ENCODE data around the gene DAAM2.

DAAM2 gene

GRCh38 chr6:39791850-39792539 is at the start of gene DAAM2:
Gene DAAM2, plus strand, starts transcription at chr6:39792376. Its CDS starts 63,927 bp downstream, at chr6:39856303.
- no peak for DNase-seq (ENCODE audit: low spot score)

DNA sequence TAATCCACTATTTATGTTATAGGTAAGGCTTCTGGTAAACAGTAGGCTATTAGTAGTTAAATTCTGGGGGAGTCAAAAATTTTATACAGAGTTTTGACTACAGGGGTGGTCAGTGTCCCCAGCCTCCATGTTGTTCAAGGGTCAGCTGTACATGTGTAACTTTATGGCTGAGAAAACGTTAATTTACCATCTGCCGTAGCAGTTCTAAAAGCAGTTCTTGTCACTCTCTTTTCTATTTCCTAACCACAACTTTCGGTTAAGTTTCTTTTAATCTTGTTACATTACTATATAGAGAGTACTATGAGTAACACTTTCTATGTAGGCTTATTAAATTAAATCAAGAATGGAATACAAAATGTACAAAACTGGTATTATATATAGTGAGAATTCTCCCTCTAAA is 45.4 kb upstream of the DAAM2 start:
- no peak for DNase-seq (ENCODE audit: low spot score)

- DNase-seq (ENCODE audit: low spot score) = no peak
Observed at GRCh38 chr6:39752835-39753724, 39.1 kb upstream of the DAAM2 start.

GRCh38 chr6:39753725-39754045 is 38.5 kb upstream of the DAAM2 start:
- no peak for DNase-seq (ENCODE audit: low spot score)

GRCh38 chr6:39754514-39755115 is 37.6 kb upstream of the DAAM2 start:
- DNase-seq (ENCODE audit: low spot score) = no peak

- no peak for DNase-seq (ENCODE audit: low spot score)
Observed at GRCh38 chr6:39755231-39755630, 36.9 kb upstream of the DAAM2 start.

GRCh38 chr6:39756582-39756981 is 35.6 kb upstream of the DAAM2 start:
- DNase-seq (ENCODE audit: low spot score) = no peak

DNA sequence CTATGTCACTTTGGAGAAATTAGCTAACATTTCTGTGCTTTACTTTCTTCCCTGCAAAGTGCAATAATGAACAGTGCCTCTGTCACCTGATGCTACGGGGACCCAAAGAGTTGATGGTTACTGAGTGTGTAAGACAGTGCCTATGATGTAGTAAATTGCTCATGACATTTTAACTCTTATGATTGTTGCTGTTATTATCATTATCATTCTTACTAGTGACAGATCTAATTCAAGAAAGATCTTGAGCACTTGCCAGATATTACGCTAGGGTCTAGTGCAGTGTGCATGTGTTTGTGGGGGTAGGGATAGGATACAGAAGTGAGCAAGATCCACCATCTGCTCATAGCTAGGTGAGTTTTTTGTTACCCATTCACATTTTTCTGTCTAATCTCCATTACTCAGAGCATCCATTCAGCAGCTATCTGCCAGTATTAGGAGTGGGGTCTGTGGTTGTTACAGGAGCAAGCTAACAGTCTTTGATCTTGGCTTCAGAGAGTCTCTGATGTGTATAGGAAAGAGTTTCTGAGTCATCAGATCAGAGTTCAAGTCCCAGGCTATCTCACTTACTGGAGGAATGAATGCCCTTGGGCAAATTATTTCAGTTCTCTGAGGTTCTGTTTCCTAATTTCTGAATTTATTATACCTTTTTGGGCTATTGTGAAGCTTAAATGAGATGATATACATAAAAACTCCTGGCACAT is 33.1 kb upstream of the DAAM2 start:
- no peak for DNase-seq (ENCODE audit: low spot score)

GRCh38 chr6:39760226-39760952 is 31.8 kb upstream of the DAAM2 start:
- DNase-seq (ENCODE audit: low spot score) = no peak

DNA sequence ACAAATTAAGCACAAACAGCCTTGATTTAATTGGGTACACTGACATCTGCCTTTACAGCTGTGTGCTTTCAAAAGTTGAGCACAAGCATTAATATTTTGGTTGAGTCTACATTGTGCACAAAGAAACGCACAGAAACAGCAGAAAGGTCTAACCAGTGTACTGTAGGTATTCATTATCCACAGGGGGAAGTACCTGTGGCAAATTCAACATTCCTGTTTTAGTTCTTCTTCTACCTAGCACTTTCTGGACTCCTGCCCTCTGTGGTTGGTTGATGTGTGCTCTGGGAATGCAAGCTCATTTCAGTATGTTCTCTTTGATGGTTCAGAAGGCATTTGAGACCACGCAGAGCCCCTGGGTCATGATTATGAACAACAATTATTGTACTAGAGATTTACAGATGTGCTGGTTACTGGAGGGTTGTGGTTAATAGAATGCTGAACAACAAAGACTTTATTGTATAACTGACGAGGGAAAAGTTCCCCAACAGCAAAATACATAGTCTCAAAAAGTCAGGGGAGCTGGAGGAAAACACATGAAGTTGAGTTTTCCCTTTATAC is 26.6 kb upstream of the DAAM2 start:
- no peak for DNase-seq (ENCODE audit: low spot score)

- no peak for DNase-seq (ENCODE audit: low spot score)
Observed at GRCh38 chr6:39769012-39769411, 23.2 kb upstream of the DAAM2 start.

DNA sequence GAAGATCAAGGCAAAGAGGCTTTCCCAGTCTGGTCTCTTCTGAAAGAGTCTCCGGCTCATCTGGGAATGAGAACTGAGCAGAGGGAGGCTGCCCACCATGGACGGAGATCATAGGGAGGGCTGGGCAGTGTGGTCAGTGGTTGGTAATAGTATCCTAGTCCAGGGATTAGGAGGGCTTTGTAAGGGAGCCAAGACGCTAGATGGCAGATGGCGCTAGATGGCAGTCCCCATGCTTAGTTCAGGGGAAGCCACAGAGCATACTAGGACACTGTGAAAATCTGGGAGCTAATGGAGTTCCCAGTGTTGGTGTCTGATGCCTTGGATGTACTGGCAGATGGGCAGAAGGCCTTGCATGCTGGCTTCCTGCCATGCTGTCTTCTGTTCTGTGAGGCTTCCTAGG is 21.7 kb upstream of the DAAM2 start:
- peak; percentile 97 for DNase-seq (ENCODE audit: low spot score)

- no peak for DNase-seq (ENCODE audit: low spot score)
Observed at GRCh38 chr6:39772559-39773273, 19.5 kb upstream of the DAAM2 start.

DNA sequence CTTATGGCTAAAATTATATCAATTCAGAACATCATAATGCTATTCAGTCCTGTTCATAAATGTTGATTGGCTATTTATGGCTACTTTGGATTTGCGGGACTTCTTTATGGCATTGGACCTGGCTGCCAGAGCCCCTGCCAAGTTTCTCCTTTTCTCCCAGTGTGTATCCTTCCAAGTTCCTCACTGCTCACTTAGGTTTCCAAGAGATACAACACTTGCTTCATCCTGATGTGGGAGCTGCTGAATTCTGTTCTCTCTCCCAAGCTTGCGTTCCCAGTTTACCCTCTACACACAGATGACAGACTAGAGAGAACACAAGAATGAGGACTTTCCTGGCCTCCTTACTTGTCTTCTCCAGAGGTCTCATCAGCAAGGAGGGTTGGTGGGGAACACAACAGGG is 18.4 kb upstream of the DAAM2 start:
- DNase-seq (ENCODE audit: low spot score) = no peak

GRCh38 chr6:39776581-39776980 is 15.6 kb upstream of the DAAM2 start:
- DNase-seq (ENCODE audit: low spot score) = no peak

- DNase-seq (ENCODE audit: low spot score) = no peak
Observed at GRCh38 chr6:39777218-39777617, 15.0 kb upstream of the DAAM2 start.

DNA sequence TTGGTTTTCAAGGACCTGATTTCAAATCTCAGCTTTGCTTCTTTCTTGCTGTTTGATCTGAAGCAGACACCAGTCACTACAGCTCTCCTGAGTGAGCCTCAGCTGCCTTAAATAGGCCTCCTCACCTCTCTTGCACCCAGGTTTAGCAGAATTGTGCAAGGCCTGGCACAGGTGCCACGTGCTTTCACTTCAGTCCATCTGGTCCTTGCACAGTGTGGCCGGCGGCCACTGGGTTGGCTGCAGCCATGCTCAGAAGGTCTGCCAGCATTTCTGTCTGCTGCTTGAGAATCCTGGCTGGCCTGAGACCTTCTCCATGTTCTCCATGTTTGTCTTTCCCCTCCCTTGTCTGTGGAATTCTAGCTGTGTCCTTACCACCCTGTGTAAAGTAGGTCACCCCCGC is 14.5 kb upstream of the DAAM2 start:
- DNase-seq (ENCODE audit: low spot score) = peak; percentile 85

DNA sequence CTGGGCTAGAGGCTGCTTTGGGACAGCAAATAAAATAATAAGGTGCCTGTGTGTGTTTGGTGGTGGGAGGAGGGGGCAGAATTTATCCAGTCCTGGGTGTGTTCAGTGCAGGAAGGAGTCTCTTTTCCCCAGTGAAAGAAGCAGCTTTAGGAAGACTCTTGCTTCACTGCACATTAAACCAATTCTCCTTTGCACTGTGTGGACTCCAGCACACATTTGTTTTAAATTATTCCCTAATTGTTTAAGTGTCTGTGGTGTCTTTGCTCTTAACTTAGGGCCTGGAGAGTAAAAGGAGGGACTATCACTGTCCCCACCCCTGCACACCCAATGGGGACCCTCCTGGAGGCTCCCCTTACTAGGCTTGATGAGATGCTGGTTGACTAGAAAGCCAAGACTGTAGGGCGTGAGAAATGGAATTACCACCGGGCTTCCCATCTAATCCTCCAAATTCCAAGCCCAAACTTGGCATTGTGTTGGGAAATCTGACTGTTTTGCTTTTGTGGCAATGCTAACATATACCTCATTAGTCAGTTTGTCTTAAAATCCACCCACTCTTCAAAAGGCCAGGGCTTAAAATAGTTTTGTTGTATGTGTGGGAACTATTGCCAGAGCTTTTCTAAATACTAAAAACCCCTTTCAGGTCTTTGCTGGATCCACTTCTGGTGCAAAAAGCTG is 13.5 kb upstream of the DAAM2 start:
- no peak for DNase-seq (ENCODE audit: low spot score)

- DNase-seq (ENCODE audit: low spot score) = no peak
Observed at GRCh38 chr6:39785281-39785680, 6.9 kb upstream of the DAAM2 start.

- DNase-seq (ENCODE audit: low spot score) = no peak
Observed at GRCh38 chr6:39786649-39787048, 5.5 kb upstream of the DAAM2 start.
